ENCODE results near the gene PRKG1. TPM values are rescaled to one million over a fixed set of nuclear protein-coding genes. Genes with fewer than 3 reads are reported as not detected.

The PRKG1 gene
- total RNA-seq, 1 donor = 19.5 TPM

DNA sequence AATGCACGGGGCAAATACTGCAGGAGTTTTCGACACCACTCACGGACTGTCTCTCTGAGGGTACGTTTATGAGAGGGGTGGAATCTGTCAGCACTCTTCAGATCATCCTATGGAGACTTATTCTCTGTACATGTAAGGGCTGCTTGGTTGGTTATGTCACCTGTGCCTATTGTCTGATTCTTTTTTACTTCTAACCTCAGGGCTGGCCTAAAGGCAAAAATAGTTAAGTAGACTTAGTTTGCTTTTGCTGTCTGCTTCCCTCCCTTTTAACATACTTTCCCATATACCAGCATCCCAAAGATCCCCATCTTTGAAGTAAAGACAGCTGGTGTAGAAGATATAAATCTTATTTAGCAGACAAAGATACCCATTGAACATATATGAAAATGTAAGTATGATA lies 105.9 kb downstream of the PRKG1 start:
- H3K36me3 ChIP-seq (ENCODE audit: insufficient read depth, low read length) = no peaks in the 10 kb centered on the region
- no peak overlapping the region for H3K4me2 ChIP-seq (ENCODE audit: insufficient read depth, low read length)
- H3K27ac ChIP-seq (ENCODE audit: low read depth, low read length) = no peak overlapping the region
- TF ChIP-seq, protein P1, sequence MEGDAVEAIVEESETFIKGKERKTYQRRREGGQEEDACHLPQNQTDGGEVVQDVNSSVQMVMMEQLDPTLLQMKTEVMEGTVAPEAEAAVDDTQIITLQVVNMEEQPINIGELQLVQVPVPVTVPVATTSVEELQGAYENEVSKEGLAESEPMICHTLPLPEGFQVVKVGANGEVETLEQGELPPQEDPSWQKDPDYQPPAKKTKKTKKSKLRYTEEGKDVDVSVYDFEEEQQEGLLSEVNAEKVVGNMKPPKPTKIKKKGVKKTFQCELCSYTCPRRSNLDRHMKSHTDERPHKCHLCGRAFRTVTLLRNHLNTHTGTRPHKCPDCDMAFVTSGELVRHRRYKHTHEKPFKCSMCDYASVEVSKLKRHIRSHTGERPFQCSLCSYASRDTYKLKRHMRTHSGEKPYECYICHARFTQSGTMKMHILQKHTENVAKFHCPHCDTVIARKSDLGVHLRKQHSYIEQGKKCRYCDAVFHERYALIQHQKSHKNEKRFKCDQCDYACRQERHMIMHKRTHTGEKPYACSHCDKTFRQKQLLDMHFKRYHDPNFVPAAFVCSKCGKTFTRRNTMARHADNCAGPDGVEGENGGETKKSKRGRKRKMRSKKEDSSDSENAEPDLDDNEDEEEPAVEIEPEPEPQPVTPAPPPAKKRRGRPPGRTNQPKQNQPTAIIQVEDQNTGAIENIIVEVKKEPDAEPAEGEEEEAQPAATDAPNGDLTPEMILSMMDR (IDR thresholded peaks at IDR 0.05; ENCODE audit: extremely low read depth, low read depth, low read length) = no peak
- H3K79me2 ChIP-seq (ENCODE audit: insufficient read depth, low read length) = no peaks in the 10 kb centered on the region
- no peaks in the 10 kb centered on the region for H3K9me3 ChIP-seq (ENCODE audit: low read depth, low read length)
- peaks cover 5% of the 10 kb centered on the region for H3K4me1 ChIP-seq (ENCODE audit: insufficient read depth, low read length)
- H3K4me3 ChIP-seq (ENCODE audit: insufficient read depth, low read length) = no peak overlapping the region
- no peak overlapping the region for H2AFZ ChIP-seq (ENCODE audit: low read length)
- DNase-seq (ENCODE audit: insufficient read length, low spot score, missing footprints) = no peak
- H3K27me3 ChIP-seq (ENCODE audit: insufficient read depth, low read length) = no peaks in the 10 kb centered on the region
- H4K20me1 ChIP-seq (ENCODE audit: insufficient read depth, low read length) = no peaks in the 10 kb centered on the region

DNA sequence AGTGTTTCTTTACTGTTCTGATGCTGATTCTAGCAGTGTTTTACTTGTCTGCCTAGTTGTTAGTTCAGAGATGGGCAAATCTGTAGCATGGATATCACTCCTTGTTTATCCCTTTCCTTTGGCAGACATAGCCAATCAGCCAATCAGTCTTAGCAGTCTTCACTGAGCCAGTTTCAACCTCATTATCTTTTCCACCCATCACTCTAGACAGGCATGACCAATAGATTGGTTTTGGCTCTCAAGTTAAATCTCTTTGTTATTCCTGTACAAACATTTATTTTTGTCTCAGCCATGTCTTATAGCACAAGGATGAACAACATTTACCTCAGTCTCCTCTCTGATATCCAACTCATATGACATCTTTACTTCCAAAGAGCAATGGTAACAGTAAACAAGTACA lies 109.5 kb downstream of the PRKG1 start:
- H3K27me3 ChIP-seq (ENCODE audit: insufficient read depth, low read length) = no peaks in the 10 kb centered on the region
- H3K27ac ChIP-seq (ENCODE audit: low read depth, low read length) = no peak overlapping the region
- no peaks in the 10 kb centered on the region for H3K36me3 ChIP-seq (ENCODE audit: insufficient read depth, low read length)
- no peak overlapping the region for H3K4me2 ChIP-seq (ENCODE audit: insufficient read depth, low read length)
- DNase-seq (ENCODE audit: insufficient read length, low spot score, missing footprints) = no peak
- H3K4me1 ChIP-seq (ENCODE audit: insufficient read depth, low read length) = no peaks in the 10 kb centered on the region
- TF ChIP-seq, protein P1 (IDR thresholded peaks at IDR 0.05; ENCODE audit: extremely low read depth, low read depth, low read length) = no peak
- no peaks in the 10 kb centered on the region for H3K9me3 ChIP-seq (ENCODE audit: low read depth, low read length)
- no peak overlapping the region for H3K4me3 ChIP-seq (ENCODE audit: insufficient read depth, low read length)
- H4K20me1 ChIP-seq (ENCODE audit: insufficient read depth, low read length) = no peaks in the 10 kb centered on the region
- H2AFZ ChIP-seq (ENCODE audit: low read length) = no peak overlapping the region
- no peaks in the 10 kb centered on the region for H3K79me2 ChIP-seq (ENCODE audit: insufficient read depth, low read length)

DNA sequence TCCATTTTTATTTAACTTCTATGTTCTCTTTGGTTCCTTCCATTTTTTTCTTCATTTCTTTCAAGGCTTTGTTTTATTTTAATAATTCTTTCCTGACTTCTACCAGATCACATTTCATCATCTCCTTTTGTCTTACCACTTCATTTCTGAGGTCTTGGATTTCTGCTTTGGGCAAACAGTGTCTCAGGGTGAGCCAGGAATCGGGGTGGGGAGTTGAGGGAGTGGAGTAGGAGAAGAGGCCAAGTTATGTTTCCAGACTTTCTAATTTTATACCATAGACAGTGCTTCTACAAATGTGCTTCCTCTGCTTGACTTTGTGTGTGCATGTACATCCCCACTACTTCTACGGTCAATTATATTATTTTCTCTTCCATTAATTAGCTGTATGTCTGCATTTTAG lies 112.1 kb downstream of the PRKG1 start:
- Histone ChIP-seq H4K20me1 (ENCODE audit: insufficient read depth, low read length) (no peaks in the 10 kb centered on the region), H3K9me3 (ENCODE audit: low read depth, low read length) (no peaks in the 10 kb centered on the region), H3K27ac (ENCODE audit: low read depth, low read length) (no peak overlapping the region), H2AFZ (ENCODE audit: low read length) (no peak overlapping the region), H3K4me1 (ENCODE audit: insufficient read depth, low read length) (no peaks in the 10 kb centered on the region), H3K27me3 (ENCODE audit: insufficient read depth, low read length) (no peaks in the 10 kb centered on the region), H3K36me3 (ENCODE audit: insufficient read depth, low read length) (no peaks in the 10 kb centered on the region), H3K79me2 (ENCODE audit: insufficient read depth, low read length) (no peaks in the 10 kb centered on the region), H3K4me2 (ENCODE audit: insufficient read depth, low read length) (no peak overlapping the region), H3K4me3 (ENCODE audit: insufficient read depth, low read length) (no peak overlapping the region)
- TF ChIP-seq, protein P1 (IDR thresholded peaks at IDR 0.05; ENCODE audit: extremely low read depth, low read depth, low read length) = no peak
- DNase-seq (ENCODE audit: insufficient read length, low spot score, missing footprints) = no peak

DNA sequence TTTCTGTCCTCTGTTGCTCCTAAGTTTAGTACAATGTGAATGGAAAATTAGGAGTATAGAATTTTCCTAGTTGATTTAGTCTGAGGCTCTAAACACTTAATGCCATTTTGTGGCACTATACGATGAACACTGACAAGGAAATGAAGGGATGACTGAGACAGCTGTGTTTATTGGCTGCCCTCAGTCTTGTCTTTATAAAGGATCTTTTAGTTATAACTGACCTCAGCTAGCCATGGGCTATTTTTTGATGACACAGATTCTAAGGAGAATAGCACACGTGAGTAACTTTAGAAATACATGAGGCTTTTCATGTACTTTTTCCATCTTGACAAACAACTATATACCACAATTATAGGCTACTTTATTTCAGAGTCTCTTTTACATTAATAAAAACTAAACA lies 113.7 kb downstream of the PRKG1 start:
- no peaks in the 10 kb centered on the region for H3K27me3 ChIP-seq (ENCODE audit: insufficient read depth, low read length)
- no peaks in the 10 kb centered on the region for H3K9me3 ChIP-seq (ENCODE audit: low read depth, low read length)
- H3K4me2 ChIP-seq (ENCODE audit: insufficient read depth, low read length) = no peak overlapping the region
- H4K20me1 ChIP-seq (ENCODE audit: insufficient read depth, low read length) = no peaks in the 10 kb centered on the region
- TF ChIP-seq, protein P1 (IDR thresholded peaks at IDR 0.05; ENCODE audit: extremely low read depth, low read depth, low read length) = no peak
- H3K4me3 ChIP-seq (ENCODE audit: insufficient read depth, low read length) = no peak overlapping the region
- no peak for DNase-seq (ENCODE audit: insufficient read length, low spot score, missing footprints)
- H3K79me2 ChIP-seq (ENCODE audit: insufficient read depth, low read length) = no peaks in the 10 kb centered on the region
- no peak overlapping the region for H3K27ac ChIP-seq (ENCODE audit: low read depth, low read length)
- H3K36me3 ChIP-seq (ENCODE audit: insufficient read depth, low read length) = no peaks in the 10 kb centered on the region
- no peaks in the 10 kb centered on the region for H3K4me1 ChIP-seq (ENCODE audit: insufficient read depth, low read length)
- no peak overlapping the region for H2AFZ ChIP-seq (ENCODE audit: low read length)
